ENCODE results near the gene NPTX1.

GRCh38 chr17:80437532-80437931 lies 38.9 kb downstream of the NPTX1 start:
- no peak for TF ChIP-seq CTCF (IDR thresholded peaks at IDR 0.05)
- TF ChIP-seq POLR2A (IDR thresholded peaks at IDR 0.05): no peak

Data from lower leg skin (tissue), 3 donors.